ENCODE measurements around the gene RPS6KB2.

Gene RPS6KB2

DNA sequence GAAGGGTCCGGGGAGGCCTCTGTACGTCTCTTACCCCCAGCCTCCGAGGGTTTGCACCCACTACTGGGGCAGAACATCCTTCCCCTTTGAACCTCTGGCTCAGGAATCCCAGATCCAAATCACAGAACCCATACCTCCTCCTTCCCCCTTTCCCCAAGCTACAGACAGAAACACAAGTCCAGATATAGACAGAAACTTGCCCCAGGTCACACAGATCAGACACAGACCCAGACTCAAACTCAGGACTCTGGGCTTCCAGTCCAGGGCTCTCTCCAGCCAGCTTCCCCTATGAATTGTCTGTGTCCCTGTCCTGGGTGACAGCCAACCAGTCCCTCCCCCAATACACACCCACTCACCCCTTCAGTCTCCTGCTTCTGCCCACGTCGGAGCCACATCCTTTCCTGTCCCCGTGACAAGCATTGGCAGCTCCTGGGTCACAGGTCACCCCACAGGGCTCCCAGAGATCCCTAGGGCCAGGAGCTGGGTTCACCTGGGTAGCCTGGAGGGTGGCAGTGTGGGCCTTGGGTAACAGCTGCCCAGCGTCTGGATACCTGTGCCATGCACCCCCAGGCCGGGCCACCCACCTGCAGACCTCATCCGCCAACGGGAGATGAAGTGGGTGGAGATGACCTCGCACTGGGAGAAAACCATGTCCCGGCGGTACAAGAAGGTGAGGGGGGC is 23.6 kb upstream of the RPS6KB2 start:
- no peak for TF ChIP-seq FOXP2 (optimal IDR thresholded peaks at IDR 0.05; ENCODE audit: borderline replicate concordance, extremely low read depth, extremely low read length, insufficient read depth)

DNA sequence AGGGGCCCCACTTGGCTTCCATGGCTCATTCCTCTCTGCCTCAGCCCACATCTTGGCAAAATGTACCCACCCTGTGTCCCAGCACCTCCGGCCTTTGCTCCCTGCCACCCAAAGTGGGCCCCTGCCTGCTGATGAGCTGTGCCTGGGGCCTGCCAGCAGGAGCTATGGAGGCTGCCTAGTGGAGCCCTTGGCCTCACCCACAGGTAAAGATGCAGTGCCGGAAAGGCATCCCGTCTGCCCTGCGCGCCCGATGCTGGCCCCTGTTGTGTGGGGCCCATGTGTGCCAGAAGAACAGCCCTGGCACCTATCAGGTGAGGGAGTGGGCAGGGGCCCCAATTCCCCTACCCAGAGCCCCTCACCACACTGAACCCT is 23.1 kb upstream of the RPS6KB2 start:
- TF ChIP-seq, protein P1, sequence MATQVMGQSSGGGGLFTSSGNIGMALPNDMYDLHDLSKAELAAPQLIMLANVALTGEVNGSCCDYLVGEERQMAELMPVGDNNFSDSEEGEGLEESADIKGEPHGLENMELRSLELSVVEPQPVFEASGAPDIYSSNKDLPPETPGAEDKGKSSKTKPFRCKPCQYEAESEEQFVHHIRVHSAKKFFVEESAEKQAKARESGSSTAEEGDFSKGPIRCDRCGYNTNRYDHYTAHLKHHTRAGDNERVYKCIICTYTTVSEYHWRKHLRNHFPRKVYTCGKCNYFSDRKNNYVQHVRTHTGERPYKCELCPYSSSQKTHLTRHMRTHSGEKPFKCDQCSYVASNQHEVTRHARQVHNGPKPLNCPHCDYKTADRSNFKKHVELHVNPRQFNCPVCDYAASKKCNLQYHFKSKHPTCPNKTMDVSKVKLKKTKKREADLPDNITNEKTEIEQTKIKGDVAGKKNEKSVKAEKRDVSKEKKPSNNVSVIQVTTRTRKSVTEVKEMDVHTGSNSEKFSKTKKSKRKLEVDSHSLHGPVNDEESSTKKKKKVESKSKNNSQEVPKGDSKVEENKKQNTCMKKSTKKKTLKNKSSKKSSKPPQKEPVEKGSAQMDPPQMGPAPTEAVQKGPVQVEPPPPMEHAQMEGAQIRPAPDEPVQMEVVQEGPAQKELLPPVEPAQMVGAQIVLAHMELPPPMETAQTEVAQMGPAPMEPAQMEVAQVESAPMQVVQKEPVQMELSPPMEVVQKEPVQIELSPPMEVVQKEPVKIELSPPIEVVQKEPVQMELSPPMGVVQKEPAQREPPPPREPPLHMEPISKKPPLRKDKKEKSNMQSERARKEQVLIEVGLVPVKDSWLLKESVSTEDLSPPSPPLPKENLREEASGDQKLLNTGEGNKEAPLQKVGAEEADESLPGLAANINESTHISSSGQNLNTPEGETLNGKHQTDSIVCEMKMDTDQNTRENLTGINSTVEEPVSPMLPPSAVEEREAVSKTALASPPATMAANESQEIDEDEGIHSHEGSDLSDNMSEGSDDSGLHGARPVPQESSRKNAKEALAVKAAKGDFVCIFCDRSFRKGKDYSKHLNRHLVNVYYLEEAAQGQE (IDR thresholded peaks at IDR 0.05; ENCODE audit: insufficient read depth in 1 of 2, low read depth in 2 of 2, low read length in 2 of 2), result no peak
- no peak for TF ChIP-seq TAF1 (IDR thresholded peaks at IDR 0.05; ENCODE audit: borderline replicate concordance, insufficient read depth, low read length)
- TF ChIP-seq SIN3A (IDR thresholded peaks at IDR 0.05; ENCODE audit: borderline replicate concordance, insufficient read depth, low read length), result no peak
- TF ChIP-seq FOXP2 (optimal IDR thresholded peaks at IDR 0.05; ENCODE audit: borderline replicate concordance, extremely low read depth, extremely low read length, insufficient read depth), result no peak
- TF ChIP-seq POLR2AphosphoS5 (IDR thresholded peaks at IDR 0.05; ENCODE audit: low read depth, low read length), result no peak

DNA sequence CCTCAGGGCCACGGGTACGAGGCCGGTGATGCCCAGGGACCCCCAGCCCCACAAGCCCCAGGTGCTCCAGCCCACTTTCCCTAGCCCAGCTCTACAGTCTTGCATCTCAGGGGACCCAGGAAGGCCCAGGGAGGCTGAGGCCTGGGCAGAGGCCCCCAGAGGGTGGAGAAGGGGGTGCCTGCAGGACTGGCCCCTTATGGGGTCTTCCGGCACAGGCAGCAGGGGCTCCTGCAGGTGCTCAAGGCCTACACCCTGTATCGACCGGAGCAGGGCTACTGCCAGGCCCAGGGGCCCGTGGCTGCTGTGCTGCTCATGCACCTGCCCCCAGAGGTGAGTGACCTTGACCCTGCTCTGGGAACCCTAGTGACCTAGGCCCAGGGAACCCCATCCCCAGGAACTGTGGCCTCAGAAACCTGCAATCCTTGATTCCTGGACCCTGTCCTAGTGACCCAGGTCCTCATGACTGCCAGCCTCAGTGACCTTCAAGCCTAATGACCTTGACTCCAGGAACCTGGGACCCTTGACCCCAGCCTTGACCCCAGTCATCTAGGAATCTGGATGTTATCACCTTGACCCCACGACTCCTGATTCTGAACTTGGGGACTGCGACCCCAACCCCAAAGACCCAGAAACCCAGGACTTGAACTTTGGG is 22.5 kb upstream of the RPS6KB2 start:
- TF ChIP-seq FOXP2 (optimal IDR thresholded peaks at IDR 0.05; ENCODE audit: borderline replicate concordance, extremely low read depth, extremely low read length, insufficient read depth) (no peak), POLR2AphosphoS5 (IDR thresholded peaks at IDR 0.05; ENCODE audit: low read depth, low read length) (no peak), SIN3A (IDR thresholded peaks at IDR 0.05; ENCODE audit: borderline replicate concordance, insufficient read depth, low read length) (no peak), TAF1 (IDR thresholded peaks at IDR 0.05; ENCODE audit: borderline replicate concordance, insufficient read depth, low read length) (no peak)
- TF ChIP-seq, protein P1 (IDR thresholded peaks at IDR 0.05; ENCODE audit: insufficient read depth in 1 of 2, low read depth in 2 of 2, low read length in 2 of 2), result no peak

DNA sequence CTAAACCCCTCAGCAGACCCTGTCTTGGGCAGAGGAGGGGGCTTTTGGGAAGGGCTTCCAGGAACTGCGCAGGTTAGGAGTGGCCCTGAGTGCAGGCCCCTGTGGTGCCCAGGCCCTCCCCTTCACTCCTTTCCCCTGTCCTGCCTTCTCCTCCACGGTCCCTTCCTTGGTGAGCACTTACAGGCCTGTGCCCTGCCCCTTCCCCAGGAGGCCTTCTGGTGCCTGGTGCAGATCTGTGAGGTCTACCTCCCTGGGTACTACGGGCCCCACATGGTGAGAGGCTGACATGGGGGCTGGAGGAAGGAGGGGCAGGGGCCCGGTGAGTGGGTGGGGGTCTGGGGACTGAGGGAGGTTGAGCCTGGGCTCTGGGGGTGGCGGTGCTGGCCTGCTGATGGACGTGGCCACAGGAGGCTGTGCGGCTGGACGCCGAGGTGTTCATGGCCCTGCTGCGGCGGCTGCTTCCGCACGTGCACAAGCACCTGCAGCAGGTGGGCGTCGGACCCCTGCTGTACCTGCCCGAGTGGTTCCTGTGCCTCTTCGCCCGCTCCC is 21.8 kb upstream of the RPS6KB2 start:
- TF ChIP-seq FOXP2 (optimal IDR thresholded peaks at IDR 0.05; ENCODE audit: borderline replicate concordance, extremely low read depth, extremely low read length, insufficient read depth) (no peak), SIN3A (IDR thresholded peaks at IDR 0.05; ENCODE audit: borderline replicate concordance, insufficient read depth, low read length) (no peak), TAF1 (IDR thresholded peaks at IDR 0.05; ENCODE audit: borderline replicate concordance, insufficient read depth, low read length) (no peak), POLR2AphosphoS5 (IDR thresholded peaks at IDR 0.05; ENCODE audit: low read depth, low read length) (no peak)
- TF ChIP-seq, protein P1 (IDR thresholded peaks at IDR 0.05; ENCODE audit: insufficient read depth in 1 of 2, low read depth in 2 of 2, low read length in 2 of 2), result no peak

DNA sequence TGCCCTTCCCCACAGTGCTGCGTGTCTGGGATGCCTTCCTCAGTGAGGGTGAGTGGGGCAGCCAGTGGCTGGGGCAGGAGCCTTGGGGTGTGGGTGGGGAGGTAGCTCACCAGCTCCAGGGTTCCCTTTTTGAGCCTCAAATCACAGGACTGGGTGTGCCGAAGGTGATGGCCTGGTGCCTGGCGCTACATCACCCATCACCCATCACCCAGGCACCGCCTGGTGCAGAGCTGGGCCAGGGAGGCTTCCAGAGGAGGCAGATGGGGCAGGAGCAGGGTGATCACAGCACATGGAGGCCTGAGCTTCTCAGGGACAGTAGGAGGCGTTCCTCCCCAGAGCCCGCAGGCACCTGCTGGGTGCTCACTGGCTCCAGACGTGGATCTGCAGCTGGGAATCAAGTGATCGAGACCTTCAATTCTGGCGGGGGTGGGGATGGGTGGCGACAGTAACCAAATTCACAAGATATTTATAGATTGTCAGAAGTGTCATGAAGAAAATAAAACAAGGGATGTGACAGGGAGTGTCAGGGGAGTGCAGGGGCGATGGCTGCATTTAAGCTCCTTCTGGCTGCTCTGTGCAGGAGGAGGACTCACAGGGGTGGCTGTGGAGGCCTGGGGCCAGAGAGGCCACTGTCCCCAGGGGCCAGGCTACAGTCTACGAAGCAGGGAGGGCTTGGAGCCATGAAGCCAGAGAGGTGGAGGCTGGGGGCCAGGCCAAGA is 21.2 kb upstream of the RPS6KB2 start:
- TF ChIP-seq TAF1 (IDR thresholded peaks at IDR 0.05; ENCODE audit: borderline replicate concordance, insufficient read depth, low read length), result no peak
- TF ChIP-seq FOXP2 (optimal IDR thresholded peaks at IDR 0.05; ENCODE audit: borderline replicate concordance, extremely low read depth, extremely low read length, insufficient read depth), result no peak
- TF ChIP-seq, protein P1 (IDR thresholded peaks at IDR 0.05; ENCODE audit: insufficient read depth in 1 of 2, low read depth in 2 of 2, low read length in 2 of 2), result no peak
- no peak for TF ChIP-seq SIN3A (IDR thresholded peaks at IDR 0.05; ENCODE audit: borderline replicate concordance, insufficient read depth, low read length)
- no peak for TF ChIP-seq POLR2AphosphoS5 (IDR thresholded peaks at IDR 0.05; ENCODE audit: low read depth, low read length)
